ENCODE data around the gene ADSL. TPM values are rescaled to one million over a fixed set of nuclear protein-coding genes. Genes with fewer than 3 reads are reported as not detected.

Gene ADSL
- total and polyA plus RNA-seq, 8 donors: 18.9 to 35.7 (median 25.1) TPM

GRCh38 chr22:40429481-40429880 is 83.2 kb downstream of the ADSL start:
- no peak for TF ChIP-seq CTCF (IDR thresholded peaks at IDR 0.05)
- DNase-seq: no peak
- intact Hi-C loops (cut with DNase I): no loop called here
- ATAC-seq: no peak
- WGBS, 2 donors: 89 to 91% methylated on average over 4 of the region's 4 CpGs
- Histone ChIP-seq H3K27me3 (no peaks in the 10 kb centered on the region), H3K36me3 (peaks cover 0 to 7% (median 0%) of the 10 kb centered on the region in 3 donors), H3K27ac (no peak overlapping the region), H3K4me3 (no peak overlapping the region), H3K4me1 (no peaks in the 10 kb centered on the region), H3K9me3 (no peaks in the 10 kb centered on the region)
- FAIRE-seq: no peak

GRCh38 chr22:40430991-40431390 is 84.7 kb downstream of the ADSL start:
- no peak for DNase-seq
- H3K4me3 ChIP-seq: no peak overlapping the region
- TF ChIP-seq CTCF (IDR thresholded peaks at IDR 0.05): no peak
- no peak for ATAC-seq
- H3K36me3 ChIP-seq: peaks cover 0 to 7% (median 0%) of the 10 kb centered on the region in 3 donors
- no peak overlapping the region for H3K27ac ChIP-seq
- no peaks in the 10 kb centered on the region for H3K4me1 ChIP-seq
- WGBS, 2 donors: 95 to 99% methylated on average over 4 of the region's 4 CpGs
- no peaks in the 10 kb centered on the region for H3K9me3 ChIP-seq
- no peaks in the 10 kb centered on the region for H3K27me3 ChIP-seq
- no peak for FAIRE-seq
- intact Hi-C loops (cut with DNase I): no loop called here

- Histone ChIP-seq H3K27ac (no peak overlapping the region), H3K36me3 (peaks cover 0 to 7% (median 0%) of the 10 kb centered on the region in 3 donors), H3K4me3 (no peak overlapping the region), H3K27me3 (no peaks in the 10 kb centered on the region), H3K9me3 (no peaks in the 10 kb centered on the region), H3K4me1 (peaks cover 0 to 3% (median 0%) of the 10 kb centered on the region in 3 donors)
- no peak for TF ChIP-seq CTCF (IDR thresholded peaks at IDR 0.05)
- no peak for ATAC-seq
- no peak for FAIRE-seq
- WGBS, 2 donors: 66 to 81% methylated on average over 5 of the region's 5 CpGs
- intact Hi-C loops (cut with DNase I): no loop called here
- no peak for DNase-seq
Measured at GRCh38 chr22:40432157-40432556, 85.9 kb downstream of the ADSL start.

GRCh38 chr22:40432625-40433024 is 86.3 kb downstream of the ADSL start:
- Histone ChIP-seq H3K9me3 (no peaks in the 10 kb centered on the region), H3K27ac (no peak overlapping the region), H3K36me3 (peaks cover 0 to 7% (median 0%) of the 10 kb centered on the region in 3 donors), H3K4me1 (peaks cover 0 to 3% (median 0%) of the 10 kb centered on the region in 3 donors), H3K4me3 (no peak overlapping the region), H3K27me3 (no peaks in the 10 kb centered on the region)
- DNase-seq: no peak
- TF ChIP-seq CTCF (IDR thresholded peaks at IDR 0.05): no peak
- no peak for ATAC-seq
- intact Hi-C loops (cut with DNase I): no loop called here
- WGBS, 2 donors: 85 to 94% methylated on average over 2 of the region's 2 CpGs
- no peak for FAIRE-seq

- 78 to 80% methylated on average over 3 of the region's 3 CpGs for WGBS, 2 donors
- Histone ChIP-seq H3K4me1 (peaks cover 0 to 3% (median 0%) of the 10 kb centered on the region in 3 donors), H3K9me3 (no peaks in the 10 kb centered on the region), H3K4me3 (no peak overlapping the region), H3K36me3 (peaks cover 0 to 7% (median 0%) of the 10 kb centered on the region in 3 donors), H3K27ac (no peak overlapping the region), H3K27me3 (no peaks in the 10 kb centered on the region)
- FAIRE-seq (no peak), ATAC-seq (no peak), DNase-seq (no peak)
- intact Hi-C loops (cut with DNase I): no loop called here
- TF ChIP-seq CTCF (IDR thresholded peaks at IDR 0.05): no peak
Measured at GRCh38 chr22:40433416-40434090, 87.3 kb downstream of the ADSL start.

Data from pancreas (tissue), 10 donors.